SKM-1 (cell line): ENCODE measurements around the gene TMEM255A.
"Not testable (repeated sequence)": the region's sequence is repeated elsewhere in the genome, so short reads cannot be mapped to it uniquely, and the experiment has no call there.

Experiments used
- DNase-seq: peaks from one replicate; lab custom pipeline; 2025; ENCODE audit not compliant: unreplicated experiment; lab: John Stamatoyannopoulos, UW

TMEM255A gene

DNA sequence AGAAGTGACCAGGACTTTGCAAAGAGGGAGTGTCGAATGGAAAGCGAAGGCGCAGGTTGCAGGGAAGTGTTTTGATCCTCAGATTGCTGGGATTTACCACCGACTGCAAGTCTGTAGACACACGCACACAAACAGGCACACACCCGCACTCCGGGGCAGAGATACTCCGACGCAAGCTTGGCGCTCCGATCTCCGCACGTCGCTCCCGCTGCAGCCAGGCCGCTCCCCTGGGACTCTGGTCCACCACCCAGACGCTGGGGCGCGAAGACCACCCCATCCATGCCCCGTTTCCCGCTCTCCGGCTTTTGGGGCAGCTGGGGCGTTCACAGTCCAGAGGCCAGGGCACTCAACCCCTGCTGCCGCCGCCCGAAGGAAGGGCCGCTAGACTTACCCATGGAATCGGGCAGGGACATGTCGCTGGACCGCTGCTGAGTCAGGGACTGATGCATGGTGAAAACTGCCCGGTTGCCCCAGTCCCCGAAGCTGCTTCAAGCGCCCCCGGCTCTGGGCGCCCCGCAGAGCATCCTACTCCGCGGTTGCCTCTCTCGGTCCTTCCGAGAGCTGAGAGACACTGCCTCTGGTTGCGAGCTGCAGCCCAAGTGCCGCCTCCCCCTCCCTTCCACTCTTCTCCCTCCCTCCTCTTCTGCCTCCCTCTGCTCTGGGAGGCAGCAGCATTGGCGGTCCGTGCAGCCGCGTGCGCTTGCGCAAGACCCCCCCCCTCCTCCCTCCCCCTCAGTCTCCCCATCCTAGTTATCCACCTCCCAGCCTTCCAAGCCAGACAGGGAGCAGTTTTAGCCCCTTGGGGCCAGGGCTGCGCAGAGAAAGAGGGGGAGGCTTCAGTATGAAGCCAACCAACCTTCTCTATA lies at the start of gene TMEM255A:
Gene TMEM255A, minus strand, starts transcription at position 601 of the 866 bp plus-strand sequence. Its CDS starts 152 bp downstream, at position 449.
- DNase-seq = no peak

DNA sequence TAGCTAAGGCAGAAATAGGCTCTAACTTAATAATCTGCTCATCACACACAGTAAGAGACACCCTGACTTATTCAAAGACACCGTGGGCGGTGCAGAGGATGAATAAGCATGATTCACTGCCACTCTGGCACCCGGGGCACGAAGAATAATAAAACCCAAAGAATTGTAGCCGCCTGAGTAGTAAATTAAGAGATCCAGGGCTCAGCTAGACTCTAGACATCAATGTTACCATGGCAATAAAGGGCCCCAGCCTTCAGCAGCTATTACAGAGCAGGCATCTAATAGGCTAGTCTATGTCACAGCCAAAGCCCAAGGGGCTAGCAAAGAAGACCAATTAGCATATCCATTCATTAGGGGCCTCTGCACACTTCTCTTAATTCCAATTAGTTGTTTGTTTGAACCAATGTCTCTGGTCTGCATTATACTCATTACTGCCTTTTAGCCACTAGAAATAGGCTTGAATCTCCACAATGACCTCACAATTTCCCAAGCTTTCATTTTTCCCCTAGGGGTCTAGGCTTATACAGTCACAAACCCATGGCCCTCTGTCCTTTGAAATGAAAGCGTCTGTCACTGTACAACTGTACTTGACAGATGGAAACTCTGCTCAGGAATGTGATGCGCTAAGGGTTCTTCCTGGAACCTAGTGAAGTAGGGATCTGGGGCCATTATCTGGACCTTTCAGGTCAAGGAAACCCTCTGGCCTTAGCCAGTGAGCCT lies 47.6 kb upstream of the TMEM255A start:
- no peak for DNase-seq

DNA sequence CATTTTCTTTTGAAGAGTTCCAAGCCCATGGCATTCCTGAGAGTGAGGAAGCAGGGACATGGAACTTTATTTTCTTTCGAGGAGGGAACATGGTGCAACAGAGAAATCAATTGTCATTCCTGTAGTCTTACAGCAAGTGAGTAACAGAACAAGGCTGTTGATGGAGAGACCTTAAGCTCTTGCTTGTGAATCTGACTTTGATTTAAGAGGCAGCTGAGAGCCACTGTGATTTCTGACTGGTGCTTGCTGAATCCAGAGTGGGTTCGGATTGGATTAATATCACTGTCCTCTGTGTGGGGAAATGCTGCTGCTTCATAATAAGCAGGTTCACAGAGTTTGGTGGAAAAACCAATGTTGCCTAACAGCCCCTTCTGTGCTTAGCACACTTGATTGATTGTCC lies 45.9 kb upstream of the TMEM255A start:
- DNase-seq = no peak

DNA sequence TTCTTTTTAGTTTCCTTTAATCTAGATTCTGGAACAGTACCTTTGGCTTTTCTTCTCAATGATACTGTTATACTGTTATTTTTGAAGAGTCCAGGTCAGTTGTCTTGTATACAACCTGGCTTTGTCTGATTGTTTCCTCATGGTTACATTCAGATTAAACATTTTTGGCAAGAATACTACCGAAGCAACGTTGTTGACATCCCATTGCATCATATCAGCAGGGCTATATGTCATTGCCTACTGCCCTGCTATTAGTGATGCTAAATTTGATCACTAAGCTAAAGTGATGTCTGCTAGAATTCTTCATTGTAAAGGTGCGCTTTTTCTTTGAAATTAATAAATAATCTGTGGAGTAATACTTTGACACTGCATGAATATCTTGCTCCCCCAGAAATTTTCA lies 44.8 kb upstream of the TMEM255A start:
- no peak for DNase-seq

DNA sequence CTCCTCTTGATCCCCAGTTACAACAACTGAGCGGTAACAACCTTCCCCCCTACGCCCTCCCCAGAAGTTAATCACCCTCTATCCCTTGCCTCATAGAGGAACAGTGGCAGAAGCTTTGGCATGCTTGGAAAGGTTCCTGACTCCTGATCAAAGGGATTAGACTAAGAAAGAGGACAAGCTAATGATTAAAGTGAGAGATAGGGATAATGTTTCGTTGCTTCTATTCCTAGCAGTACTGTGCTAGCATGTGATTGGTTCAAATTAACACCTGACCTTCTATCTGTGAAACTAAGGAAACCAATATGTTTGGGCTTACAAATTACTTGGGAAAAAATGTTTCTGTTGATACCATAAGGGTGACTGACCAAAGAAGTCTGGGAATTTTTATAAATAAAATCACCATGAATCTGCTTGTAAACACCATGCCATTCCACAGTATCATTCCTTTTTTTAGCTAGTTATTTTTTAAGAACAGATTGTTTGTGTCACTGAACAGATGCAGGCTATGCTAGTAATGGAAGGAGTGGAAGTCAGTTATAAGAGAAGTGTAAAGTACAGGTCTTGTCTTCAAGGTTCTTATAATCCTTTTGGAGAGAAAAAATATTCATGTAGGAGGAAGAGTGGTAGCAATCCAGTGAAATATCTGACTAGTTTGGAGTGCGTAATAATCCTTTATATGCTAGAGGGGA lies 39.3 kb upstream of the TMEM255A start:
- DNase-seq = no peak

DNA sequence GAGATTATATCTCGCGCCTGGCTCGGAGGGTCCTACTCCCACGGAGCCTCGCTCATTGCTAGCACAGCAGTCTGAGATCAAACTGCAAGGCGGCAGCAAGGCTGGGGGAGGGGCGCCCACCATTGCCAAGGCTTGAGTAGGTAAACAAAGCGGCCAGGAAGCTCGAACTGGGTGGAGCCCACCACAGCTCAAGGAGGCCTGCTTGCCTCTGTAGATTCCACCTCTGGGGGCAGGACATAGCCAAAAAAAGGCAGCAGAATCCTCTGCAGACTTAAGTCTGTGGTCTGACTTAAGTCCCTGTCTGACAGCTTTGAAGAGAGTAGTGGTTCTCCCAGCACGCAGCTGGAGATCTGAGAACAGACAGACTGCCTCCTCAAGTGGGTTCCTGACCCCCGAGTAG lies 33.3 kb upstream of the TMEM255A start:
- not testable (repeated sequence) for DNase-seq

DNA sequence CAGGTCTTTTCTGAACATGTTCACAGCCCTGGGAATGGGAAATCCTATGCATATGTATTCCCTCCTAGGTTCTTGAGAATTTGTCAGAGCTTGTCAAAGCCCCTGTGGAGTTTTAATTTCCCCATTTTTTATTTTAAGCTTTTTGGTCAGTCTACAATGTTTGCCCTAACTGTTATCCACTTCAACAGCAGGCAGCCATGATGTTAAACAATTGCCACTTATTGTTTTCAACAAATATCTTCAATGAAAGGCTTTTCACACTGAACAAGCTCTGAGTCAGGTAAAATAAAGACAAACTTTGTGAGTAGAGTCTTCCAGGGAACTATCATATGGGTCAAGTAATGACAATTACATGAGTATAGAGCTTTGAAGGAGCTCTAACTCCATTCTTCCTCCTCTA lies 25.6 kb upstream of the TMEM255A start:
- DNase-seq = no peak

DNA sequence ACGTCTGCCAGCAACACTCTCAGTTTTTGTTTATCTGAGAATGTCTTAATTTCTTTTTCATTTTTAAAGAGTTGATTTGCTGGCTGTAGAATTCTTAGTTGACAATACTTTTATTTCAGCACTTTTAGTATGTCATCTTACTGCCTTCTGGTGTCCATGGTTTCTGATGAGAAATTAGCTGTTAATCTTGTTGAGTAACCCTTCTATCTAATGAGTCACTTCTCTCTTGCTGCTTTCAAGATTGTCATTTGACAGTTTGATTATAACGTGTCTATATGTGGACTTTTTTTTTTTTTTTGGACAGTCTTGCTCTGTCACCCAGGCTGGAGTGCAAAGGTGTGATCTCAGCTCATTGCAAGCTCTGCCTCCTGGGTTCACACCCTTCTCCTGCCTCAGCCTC lies 24.0 kb upstream of the TMEM255A start:
- DNase-seq = no peak

DNA sequence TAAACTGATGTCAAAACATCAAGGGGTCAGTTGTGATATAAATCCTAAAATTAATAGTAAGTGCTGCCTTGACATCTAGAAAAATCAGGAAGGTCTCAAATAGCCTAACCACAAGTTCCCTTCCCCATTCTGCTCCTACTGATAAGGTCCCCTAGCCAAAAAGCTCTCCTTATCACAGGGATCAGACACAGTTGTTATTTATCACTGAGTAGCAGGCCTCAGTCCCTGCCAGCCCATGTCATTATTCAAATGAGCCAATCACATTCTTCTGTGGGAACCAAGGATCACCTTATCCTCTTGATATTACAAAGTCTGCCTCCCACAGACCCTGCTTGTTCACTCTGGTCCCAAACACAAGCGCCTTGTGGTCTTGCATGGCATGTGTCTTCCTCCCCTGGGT lies 23.3 kb upstream of the TMEM255A start:
- no peak for DNase-seq

DNA sequence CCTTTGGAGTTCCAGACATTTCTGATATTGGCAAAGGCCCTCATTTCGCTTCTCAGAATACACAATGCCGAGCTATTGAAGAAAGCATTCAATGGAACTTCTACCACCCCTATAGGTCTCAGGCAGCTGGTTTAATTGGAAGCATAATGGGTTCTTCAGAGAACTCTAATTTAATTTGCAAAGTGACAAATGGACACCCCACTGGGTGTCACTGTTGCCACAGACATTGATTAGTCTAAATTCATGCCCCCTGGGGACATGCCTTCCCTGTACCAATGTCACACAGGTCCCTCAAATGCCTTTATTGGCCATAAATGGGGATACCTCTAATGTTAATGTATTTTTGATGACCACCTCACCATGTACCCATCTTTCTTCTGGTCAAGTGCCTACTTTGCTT lies 22.9 kb upstream of the TMEM255A start:
- no peak for DNase-seq

DNA sequence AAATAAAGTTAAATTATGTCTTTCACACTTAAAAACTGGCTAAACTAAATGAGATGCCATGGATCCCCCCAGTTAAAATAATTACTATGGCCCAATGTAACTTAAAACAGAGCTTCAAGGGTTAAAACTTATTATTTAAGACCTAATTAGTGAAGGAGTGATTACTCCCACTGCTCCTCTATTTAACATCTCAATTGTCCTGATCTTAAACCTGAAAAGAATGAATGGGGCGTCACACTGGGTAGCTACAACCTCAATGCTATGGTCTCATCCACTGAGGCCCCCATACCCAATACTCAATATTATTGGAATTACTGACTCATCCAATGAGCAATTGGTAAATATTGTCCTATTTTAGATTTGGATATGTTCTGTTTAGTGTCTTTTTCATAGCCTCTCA lies 21.1 kb upstream of the TMEM255A start:
- DNase-seq = no peak

DNA sequence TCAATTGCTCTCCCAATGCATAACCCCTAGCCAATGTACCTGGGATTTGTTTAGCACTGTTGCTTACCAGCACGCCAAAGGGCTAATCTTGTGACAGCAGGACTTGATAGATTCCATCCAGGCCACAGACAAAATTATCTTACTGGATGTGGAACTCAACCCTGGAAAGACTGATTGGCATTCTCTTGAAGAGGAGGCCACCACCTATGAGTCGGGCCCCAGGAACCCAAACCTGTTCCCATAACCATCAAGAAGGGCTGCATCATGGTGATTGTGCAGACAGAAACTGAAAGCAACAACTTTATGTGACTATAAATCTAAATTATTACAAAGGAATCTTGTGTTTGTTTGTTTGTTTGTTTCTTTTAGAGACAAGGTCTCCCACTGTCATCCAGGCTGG lies 19.9 kb upstream of the TMEM255A start:
- no peak for DNase-seq

DNA sequence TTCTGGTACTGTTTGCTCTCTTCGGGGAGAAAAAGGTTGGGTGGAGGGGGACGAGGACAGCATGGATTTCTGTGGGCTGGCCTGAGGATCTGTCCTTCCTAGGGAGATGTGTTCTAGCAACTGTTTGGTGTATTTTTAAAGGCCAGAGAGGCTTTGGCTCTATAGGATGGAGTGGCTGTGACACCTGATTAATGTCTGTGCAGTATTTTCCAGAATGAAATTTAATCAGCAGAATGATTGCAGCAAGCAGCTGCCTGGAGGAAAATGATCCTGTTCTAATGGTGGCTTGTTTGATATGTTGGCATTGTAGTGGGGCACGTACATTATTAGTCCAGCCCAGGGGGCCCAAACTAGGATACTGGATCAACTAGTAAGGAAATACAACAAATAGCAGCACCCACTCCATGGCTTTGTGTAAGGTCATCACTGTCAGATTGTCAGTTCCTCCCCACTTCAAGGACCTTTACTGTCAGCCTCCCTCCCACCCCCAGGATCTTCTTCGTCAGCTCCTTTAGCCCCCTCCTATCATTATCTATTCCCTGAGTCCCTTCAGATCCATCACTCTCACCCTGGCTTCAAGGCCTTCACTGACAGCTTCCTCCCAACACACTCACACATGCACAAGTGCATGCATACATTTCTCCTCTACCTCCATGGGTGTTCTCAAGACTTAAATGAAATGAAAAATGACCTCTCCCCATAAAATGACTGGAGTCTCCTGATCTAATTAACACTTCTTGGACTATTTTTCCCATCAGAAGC lies 10.4 kb upstream of the TMEM255A start:
- no peak for DNase-seq

DNA sequence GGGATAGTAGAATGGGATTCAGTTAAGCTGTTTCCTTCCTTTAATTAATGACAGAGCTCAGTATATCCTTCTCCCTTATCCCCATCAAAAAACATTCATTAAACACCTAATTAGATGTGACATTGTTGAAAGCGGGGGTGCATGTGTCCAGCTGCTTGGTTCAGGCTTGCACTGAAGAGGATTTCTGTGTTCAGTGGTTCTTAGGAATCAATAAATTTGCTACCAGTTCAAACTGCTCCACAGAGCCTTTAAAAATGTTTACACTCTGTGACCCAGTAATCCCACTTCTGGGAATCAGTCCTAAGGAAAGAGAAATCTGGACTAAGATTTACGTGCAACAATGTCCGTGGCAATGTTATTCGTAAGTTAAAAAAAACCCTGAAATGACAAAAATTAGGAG lies 7.2 kb upstream of the TMEM255A start:
- no peak for DNase-seq

DNA sequence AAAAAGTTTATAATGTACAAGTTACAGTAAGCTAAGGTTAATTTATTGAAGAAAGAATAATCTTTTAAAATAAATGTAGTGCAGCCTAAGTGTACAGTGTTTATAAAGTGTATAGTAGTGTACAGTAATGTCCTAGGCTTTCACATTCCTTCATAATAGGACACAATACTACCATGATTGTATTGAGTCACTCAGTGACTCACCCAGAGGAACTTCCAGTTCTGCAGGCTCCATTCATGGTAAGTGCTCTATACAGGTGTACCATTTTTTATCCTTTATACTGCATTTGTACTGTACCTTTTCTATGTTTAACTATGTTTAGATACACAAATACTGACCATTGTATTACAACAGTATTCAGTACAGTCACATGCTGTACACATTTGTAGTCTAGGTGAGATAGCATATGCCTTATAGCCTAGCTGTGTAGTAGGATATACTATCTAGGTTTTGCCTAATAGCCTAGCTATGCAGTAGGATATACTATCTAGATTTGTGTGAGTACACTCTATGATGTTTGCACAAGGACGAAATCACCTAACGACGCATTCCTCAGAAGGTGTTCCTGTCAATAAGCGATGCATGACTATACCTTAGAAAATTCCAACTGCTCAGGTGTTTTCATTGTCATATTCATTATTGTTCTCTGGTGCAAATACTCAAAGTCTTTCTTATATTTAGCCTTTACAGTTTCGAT lies 5.5 kb upstream of the TMEM255A start:
- no peak for DNase-seq

DNA sequence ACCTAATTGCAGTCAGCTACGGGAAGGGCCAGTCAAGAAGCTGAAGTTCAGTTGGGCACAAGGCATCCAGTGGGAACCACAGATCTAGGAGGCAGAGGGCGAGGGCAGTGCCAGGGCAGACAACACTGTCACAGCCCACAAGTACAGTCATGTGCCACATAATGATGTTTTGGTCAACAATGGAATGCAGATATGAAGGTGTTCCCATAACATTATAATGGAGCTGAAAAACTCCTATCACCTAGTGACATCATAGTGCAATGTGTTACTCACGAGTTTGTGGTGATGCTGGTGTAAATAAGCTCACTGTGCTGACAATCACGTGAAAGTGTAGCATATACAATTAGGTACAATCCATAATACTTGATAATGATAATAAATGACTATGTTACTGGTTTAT lies 4.5 kb upstream of the TMEM255A start:
- DNase-seq = no peak

DNA sequence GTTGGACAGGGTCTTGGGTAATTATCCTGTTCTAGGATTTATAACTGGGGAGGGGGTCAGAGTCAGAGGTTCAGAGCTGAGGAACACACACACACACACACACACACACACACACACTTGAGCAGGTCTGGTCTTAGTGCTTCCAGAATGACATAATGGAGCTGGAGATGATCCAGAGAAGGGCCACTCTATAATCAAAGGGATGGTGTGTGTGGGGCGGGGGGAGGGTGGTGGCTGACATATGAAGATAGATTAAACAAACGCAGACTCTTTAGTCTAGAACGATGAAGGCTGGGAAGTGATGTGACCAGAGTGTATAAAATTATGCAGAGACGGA lies 434 bp upstream of the TMEM255A start:
- no peak for DNase-seq

DNA sequence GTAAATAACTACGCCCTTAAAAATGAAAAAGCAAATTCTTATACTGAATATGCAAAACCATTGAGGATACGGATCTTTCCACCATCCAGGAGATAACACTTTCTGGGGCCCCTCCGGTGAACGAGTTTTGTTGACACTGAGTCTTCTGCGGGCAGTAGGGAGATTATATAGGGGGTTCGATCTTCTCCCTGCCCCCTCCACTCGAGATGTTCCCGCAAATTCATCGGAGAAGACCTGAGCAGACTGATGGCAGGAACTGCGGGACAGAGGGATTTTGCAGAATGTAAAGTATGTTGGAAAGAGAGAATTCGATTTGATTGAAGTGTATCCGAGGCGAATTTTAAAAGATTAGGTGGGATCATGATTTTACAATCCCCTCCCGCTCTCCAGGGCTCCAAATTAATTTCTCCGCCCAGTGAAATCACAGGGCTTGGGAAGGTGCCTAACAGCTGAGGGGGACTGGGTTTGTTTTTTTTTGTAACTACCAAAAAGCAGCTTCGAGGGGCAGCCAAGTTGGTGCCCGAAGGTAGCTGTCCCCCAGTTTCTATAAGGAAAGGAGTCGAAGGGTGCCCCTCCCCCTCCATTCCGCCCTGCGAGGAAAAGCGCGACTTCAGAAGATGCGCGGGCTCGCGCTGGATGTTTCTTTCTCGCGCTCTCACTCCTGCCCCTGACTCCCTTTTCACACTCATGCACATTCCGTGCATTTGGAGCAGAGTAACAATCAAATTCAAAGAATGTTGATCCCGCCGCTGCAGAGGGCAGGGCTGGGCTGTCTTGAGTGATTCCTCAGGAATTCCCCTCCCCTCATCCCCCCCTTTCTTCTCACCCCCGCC lies 1.2 kb downstream of the TMEM255A start:
- no peak for DNase-seq

DNA sequence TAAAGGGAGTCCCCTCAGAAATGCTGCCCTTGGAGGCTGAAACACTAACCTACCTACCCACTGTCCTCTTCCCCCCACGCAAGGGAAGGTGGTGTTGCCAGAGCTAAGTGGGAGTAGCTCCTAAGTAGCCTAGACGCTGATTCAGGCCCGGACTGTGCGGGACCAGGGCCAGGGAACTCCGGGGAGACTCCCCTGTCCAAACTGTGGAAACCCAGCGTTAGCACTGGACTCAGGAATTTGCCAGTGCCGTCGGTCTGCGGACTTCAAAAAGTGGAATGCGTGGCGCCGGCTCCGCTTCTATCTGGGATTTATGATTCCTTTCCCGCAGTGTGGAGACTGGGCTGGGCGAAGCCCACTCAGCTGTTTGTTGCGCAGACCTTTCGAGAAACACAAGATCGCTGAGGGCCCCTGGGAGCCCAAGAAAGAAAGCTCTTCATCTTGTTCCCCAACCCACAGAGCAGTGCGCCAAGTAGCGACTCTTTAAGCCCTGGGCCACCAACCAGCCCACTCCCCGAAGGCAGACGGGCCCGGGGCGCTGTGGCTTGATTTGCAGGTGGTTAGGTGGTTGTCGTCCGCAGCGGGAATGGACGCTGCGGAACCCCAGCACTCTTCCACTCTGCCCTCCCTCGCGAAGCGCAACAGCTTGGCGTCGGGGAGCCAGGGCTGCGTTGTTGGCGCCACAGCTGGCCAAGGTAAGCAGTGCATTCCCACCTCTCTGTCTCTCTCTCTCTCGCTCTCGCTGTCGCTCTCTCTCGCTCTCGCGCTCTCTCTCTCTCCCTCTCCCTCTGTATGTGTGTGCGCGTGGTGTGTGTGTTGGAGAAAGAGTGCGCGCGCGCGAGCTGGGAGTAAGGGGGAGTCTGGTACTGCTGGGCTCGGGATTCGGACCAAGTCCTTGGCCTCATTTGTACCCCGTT lies 2.0 kb downstream of the TMEM255A start:
- no peak for DNase-seq
